HUES64 (cell line): ENCODE results near the gene TMEM59L.
A peak's percentile ranks its signal among the peaks of the same experiment; 100 is the strongest.

Experiments
- H3K27ac ChIP-seq: 2 replicates; pipeline ENCODE4 v1.7.0; 2013; ENCODE audit warnings: low read depth, low read length, inconsistent platforms
- H3K27me3 ChIP-seq: 2 replicates; pipeline ENCODE4 v1.6.1; 2013; ENCODE audit warnings: mild to moderate bottlenecking, low read length; ENCODE audit not compliant: insufficient read depth
- H3K36me3 ChIP-seq: 2 replicates; pipeline ENCODE4 v1.6.1; 2013; ENCODE audit warnings: mild to moderate bottlenecking, low read length; ENCODE audit not compliant: insufficient read depth
- H3K4me1 ChIP-seq: 2 replicates; pipeline ENCODE4 v1.6.1; 2013; ENCODE audit warnings: mild to moderate bottlenecking, low read length, moderate library complexity; ENCODE audit not compliant: insufficient read depth
- H3K4me3 ChIP-seq: 2 replicates; pipeline ENCODE4 v1.5.1; 2013; ENCODE audit warnings: mild to moderate bottlenecking, low read length, moderate library complexity
- H3K9ac ChIP-seq: 2 replicates; pipeline ENCODE4 v1.6.1; 2013; ENCODE audit warnings: mild to moderate bottlenecking, low read depth, low read length
- H3K9me3 ChIP-seq: 2 replicates; pipeline ENCODE4 v1.6.1; 2013; ENCODE audit warnings: low read depth, low read length; ENCODE audit not compliant: insufficient read depth
- WGBS: fragments of 150-250, 120-280 bp; methylation state at CpG from one replicate; pipeline ENCODE4 v1.1.7; 2013; ENCODE audit warnings: missing lambda C conversion rate; 5-methylcytosine and 5-hydroxymethylcytosine counted together

Gene TMEM59L

DNA sequence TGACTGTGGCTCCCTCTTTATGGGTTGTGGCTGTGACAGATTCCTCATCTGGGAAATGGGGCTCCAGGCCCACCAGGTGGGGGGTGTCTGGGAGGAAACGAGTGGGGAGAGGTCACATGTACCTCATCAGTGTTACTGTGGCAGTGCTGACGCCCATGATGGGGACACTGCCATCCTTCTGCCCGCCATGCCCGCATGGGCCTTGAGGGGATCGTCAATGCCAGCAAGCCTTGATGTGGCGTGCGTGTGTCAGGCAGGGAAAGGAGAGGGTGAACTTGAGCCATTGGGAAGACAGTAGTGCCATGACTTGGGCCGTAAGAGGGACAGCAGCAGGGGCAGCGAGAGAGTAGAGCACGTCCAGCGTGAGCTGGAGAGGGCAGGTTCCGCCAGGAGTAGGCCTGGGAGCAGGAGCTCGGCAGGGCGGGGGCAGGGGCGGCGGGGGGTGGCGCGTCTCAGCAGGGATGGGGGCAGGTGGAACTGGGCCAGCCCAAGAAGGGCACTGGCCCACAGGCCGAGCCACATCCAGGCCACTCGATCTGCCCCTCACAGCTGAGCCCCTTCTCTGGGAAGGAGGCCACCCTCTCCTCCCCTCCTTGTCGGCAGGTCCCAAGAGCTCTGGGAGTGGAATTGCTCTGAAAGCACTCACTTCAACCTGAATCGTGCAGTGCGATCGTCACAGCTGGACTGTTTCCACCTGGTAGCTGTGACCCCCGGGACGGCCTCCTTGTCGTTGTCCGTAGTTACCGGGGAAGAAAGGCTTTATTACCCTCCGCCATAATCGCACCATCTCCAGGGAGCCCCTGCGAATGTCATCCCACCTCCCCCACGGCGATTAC is 34.1 kb downstream of the TMEM59L start:
- H3K9me3 ChIP-seq = no peaks in the 10 kb centered on the region
- H3K36me3 ChIP-seq = no peaks in the 10 kb centered on the region
- WGBS = 80% methylated on average over 34 of the region's 34 CpGs
- H3K4me3 ChIP-seq = no peak overlapping the region
- H3K9ac ChIP-seq = no peak overlapping the region
- H3K27ac ChIP-seq = no peak overlapping the region
- H3K4me1 ChIP-seq = peaks cover 17% of the 10 kb centered on the region
- no peaks in the 10 kb centered on the region for H3K27me3 ChIP-seq

DNA sequence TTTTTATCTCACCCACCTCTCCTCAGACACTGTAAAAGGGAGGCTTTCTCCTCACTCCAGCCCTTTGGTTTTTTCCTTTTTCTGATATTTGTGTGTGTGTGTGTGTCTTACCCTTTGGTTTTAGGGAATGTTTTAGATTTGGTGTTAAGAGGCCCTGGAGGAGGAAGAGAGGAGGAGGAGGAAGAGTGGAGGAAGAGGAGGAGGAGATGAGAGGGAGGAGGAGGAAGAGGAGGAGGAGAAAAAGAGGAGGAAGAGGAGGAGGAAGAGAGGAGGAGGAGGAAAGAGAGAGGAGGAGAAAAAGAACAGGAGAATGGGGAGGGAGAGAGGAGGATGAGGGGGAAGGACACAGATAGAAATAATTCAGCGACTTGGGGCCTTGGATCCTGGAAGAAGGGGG is 34.7 kb downstream of the TMEM59L start:
- H3K36me3 ChIP-seq = no peaks in the 10 kb centered on the region
- no peaks in the 10 kb centered on the region for H3K9me3 ChIP-seq
- no peak overlapping the region for H3K4me3 ChIP-seq
- no peak overlapping the region for H3K27ac ChIP-seq
- H3K4me1 ChIP-seq = peaks cover 17% of the 10 kb centered on the region
- 95% methylated on average over 1 of the region's 1 CpG for WGBS
- H3K9ac ChIP-seq = no peak overlapping the region
- no peaks in the 10 kb centered on the region for H3K27me3 ChIP-seq

DNA sequence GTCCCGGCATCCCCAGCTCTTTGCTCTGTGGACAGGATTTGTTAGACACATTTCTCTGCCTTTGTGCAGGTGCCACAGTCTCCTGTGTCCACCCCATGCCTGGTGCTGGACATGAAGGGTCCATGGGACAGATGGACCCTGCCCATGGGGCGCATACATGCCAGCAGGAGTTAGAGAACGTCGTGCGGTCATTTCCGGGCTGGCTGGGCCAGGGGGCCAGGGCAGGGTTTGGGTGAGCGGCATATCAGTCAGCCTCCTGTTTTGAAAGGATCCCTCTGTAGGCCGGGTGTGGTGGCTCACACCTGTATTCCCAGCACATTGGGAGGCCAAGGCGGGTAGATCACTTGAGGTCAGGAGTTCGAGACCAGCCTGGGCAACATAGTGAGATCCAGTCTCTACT is 35.1 kb downstream of the TMEM59L start:
- no peaks in the 10 kb centered on the region for H3K36me3 ChIP-seq
- H3K9ac ChIP-seq = no peak overlapping the region
- no peak overlapping the region for H3K27ac ChIP-seq
- no peak overlapping the region for H3K4me3 ChIP-seq
- H3K4me1 ChIP-seq = peaks cover 17% of the 10 kb centered on the region
- no peaks in the 10 kb centered on the region for H3K27me3 ChIP-seq
- 95% methylated on average over 10 of the region's 10 CpGs for WGBS
- no peaks in the 10 kb centered on the region for H3K9me3 ChIP-seq

DNA sequence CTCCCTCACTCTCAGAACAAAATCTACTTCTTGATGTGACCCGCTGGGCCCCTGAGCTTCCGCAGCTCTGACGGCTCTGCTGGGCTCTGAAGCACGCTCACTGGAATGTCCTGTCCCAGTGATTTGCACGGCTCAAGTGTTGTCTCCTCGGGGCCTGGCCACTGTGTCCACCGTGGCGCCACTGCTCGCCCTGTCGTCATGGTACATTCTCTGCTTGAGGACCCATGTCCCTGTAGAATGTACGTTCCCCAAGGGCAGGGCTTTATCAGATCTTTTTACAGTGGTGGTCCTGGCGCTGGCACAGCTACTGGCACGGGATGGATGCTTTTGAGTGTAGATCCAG is 36.3 kb downstream of the TMEM59L start:
- no peak overlapping the region for H3K27ac ChIP-seq
- no peaks in the 10 kb centered on the region for H3K27me3 ChIP-seq

DNA sequence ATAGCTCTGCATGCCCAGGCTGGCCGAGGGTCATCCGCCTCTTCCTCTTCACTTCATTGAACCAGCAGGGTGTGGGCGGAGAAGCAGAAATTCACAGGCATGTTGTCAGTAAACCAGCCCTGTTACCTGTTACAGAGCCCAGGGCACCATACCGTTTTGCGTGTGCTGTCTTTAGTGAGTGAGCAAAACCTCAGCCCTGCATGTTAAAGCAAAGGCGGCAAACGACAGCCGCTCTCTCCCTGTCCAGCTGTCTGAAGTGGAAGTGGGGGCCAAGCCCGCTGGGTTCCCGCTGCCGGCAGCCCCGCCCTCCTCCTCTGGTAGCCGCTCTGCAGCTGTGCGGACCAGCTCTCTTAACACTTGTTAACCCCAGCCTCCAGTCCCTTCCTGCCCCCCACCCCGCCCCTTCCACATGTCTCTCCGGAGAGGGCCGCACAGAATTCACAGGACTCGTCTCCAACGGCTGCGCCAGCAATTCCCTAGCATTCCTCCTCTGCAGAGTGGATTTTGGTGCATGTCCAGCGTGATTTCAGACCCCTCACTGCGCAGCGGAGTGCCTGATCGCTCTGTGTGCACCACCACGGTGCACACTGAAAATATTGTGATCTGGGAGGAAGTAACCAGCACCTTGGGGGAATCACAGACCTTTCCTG is 36.8 kb downstream of the TMEM59L start:
- Histone ChIP-seq H3K36me3 (no peaks in the 10 kb centered on the region), H3K27ac (peak overlapping the region; percentile 65; the same call in 1 of the 2 replicates), H3K27me3 (no peaks in the 10 kb centered on the region), H3K9me3 (no peaks in the 10 kb centered on the region), H3K4me1 (peaks cover 14% of the 10 kb centered on the region), H3K9ac (0 out of 2 replicates have a peak overlapping the region, but pooled peaks have one; percentile 53), H3K4me3 (no peak overlapping the region)
- 28% methylated on average over 25 of the region's 25 CpGs for WGBS

More for the DNA sequence above, 36.3 kb downstream of the TMEM59L start:
- 69% methylated on average over 13 of the region's 13 CpGs for WGBS
- H3K36me3 ChIP-seq = no peaks in the 10 kb centered on the region
- H3K9ac ChIP-seq = no peak overlapping the region
- no peaks in the 10 kb centered on the region for H3K9me3 ChIP-seq
- peaks cover 17% of the 10 kb centered on the region for H3K4me1 ChIP-seq
- H3K4me3 ChIP-seq = no peak overlapping the region

DNA sequence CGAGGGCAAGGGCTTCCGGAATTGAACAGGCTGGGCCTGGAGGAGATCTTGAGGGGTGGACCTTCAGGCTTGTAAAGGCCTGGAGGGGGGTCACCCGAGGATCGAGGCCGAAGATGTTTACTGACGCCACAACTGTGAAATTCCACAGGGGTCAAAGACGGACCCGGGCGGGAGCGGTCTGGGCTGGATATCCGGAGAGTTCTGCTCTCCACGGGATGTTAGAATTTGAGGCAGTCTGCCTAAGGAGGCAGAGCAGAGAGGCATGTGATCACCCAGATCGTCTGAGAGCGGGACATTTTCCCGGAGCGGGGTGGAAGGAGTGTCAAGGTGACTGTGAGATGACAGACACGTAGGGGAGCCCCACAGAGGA is 37.3 kb downstream of the TMEM59L start:
- H3K9me3 ChIP-seq = no peaks in the 10 kb centered on the region
- H3K36me3 ChIP-seq = no peaks in the 10 kb centered on the region
- H3K4me1 ChIP-seq = peaks cover 13% of the 10 kb centered on the region
- WGBS = 25% methylated on average over 17 of the region's 17 CpGs
- H3K27me3 ChIP-seq = no peaks in the 10 kb centered on the region
- H3K4me3 ChIP-seq = no peak overlapping the region
- peak overlapping the region; percentile 65; the same call in 1 of the 2 replicates for H3K27ac ChIP-seq
- 0 out of 2 replicates have a peak overlapping the region, but pooled peaks have one; percentile 53 for H3K9ac ChIP-seq

DNA sequence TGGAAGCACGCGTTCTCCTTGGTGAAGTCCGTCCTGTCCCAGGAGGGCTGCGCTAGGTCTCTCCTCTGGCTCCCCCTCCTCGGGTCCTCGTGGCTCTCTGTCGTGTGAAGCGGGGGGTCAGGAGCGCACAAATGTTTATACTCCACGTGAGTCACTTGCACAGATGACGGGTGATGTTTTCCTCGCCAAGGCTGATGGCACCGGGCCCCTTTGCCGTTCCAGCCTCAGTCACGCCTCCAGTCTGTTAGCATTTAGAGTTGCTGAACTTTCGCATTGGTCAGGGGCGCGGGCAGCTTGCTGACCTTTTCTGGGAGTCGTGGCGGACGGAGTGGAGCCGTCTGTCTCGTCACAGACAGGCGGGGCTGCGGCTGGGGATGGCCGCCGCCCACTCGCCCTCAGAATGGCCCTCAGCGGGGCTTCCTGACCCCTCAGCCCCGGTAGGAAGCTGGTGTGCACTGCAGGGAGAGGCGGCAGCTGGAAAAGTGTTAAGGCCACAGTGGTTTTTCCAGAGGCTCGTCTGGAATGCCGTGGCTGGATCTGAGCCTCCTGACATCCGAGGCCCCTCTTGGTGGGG is 37.9 kb downstream of the TMEM59L start:
- no peaks in the 10 kb centered on the region for H3K36me3 ChIP-seq
- no peaks in the 10 kb centered on the region for H3K9me3 ChIP-seq
- WGBS = 47% methylated on average over 34 of the region's 34 CpGs
- peaks cover 13% of the 10 kb centered on the region for H3K4me1 ChIP-seq
- H3K27ac ChIP-seq = no peak overlapping the region; the same call in 1 of the 2 replicates
- no peak overlapping the region for H3K4me3 ChIP-seq
- no peak overlapping the region for H3K9ac ChIP-seq
- no peaks in the 10 kb centered on the region for H3K27me3 ChIP-seq

DNA sequence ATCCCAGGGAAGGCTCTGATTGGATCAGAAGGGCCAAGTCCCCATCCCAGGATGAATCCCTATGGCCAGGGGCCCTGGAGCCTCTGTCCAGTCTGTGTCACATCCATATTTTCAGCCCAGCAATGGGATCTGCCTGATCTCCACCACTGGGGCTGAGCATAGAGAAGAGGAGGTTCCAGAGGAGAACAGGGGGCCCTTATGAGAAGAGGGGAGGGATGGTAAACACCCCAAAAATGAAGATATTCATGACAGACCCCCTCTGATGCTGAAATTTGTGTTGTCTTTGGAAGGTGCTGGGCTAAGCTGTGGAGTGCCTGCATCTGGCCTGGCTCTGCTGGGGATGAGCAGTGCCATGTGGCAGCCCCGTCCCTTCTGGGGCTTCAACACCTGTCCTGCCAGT is 38.6 kb downstream of the TMEM59L start:
- no peak overlapping the region for H3K9ac ChIP-seq
- no peaks in the 10 kb centered on the region for H3K27me3 ChIP-seq
- H3K4me1 ChIP-seq = peaks cover 13% of the 10 kb centered on the region
- H3K4me3 ChIP-seq = no peak overlapping the region
- WGBS = 96% methylated on average over 1 of the region's 1 CpG
- H3K9me3 ChIP-seq = no peaks in the 10 kb centered on the region
- H3K36me3 ChIP-seq = no peaks in the 10 kb centered on the region
- no peak overlapping the region for H3K27ac ChIP-seq

DNA sequence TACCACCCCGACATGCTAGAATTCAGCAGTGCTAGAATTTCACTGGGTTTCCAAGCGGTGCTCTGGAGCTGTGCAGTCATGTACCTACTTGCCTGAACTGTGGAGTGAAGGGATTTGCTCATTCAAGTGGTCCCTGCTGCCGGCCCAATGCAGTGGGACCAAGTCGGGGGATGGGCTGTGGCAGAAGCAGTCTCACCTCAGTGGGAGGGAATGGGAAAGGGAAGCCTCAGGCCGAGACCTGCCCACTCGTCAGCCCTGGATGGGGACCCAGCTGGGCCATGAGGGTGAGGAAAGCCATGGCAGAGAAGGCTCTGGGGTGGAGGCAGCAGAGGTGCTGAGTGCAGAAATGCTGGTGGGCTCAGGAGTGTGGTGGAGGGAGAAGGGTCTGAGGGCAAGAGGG is 39.1 kb downstream of the TMEM59L start:
- Histone ChIP-seq H3K4me1 (peaks cover 13% of the 10 kb centered on the region), H3K36me3 (no peaks in the 10 kb centered on the region), H3K4me3 (no peak overlapping the region), H3K27ac (no peak overlapping the region), H3K9ac (no peak overlapping the region), H3K27me3 (no peaks in the 10 kb centered on the region), H3K9me3 (no peaks in the 10 kb centered on the region)
- 71% methylated on average over 6 of the region's 6 CpGs for WGBS

DNA sequence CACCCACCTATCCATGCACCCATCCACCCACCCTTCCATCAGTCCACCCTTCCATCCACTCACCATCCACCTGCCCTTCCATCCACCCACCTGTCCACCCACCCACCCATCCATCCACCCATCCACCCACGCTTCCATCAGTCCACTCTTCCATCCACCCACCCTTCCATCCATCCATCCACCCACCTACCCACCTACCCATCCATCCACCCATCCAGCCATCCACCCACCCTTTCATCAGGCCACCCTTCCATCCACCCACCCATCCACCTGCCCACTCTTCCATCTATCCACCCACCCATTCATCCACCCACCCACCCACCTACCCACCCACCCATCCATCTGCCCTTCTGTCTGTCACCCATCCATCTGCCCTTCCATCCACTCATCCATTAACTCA is 41.2 kb downstream of the TMEM59L start:
- Histone ChIP-seq H3K9ac (no peak overlapping the region), H3K27me3 (peaks cover 4% of the 10 kb centered on the region; the same call in 1 of the 2 replicates), H3K4me3 (no peak overlapping the region), H3K9me3 (no peaks in the 10 kb centered on the region), H3K36me3 (no peaks in the 10 kb centered on the region), H3K4me1 (peaks cover 21% of the 10 kb centered on the region), H3K27ac (no peak overlapping the region)
- 87% methylated on average over 1 of the region's 1 CpG for WGBS

DNA sequence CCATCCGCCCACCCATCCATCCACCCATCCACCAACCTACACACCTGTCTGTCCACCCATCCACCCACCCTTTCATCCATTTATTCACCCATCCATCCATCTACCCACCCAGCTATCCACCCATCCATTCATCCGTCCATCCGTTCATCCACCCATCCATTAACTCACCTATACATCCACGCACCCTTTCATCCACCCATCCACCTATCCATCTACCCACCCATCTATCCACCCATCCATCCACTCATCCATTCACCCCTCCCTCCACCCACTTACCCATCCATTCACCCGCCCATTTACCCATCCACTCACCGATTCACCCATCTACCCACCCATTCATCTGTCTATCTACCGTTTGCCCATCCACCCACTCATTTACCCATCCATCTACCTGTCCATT is 41.8 kb downstream of the TMEM59L start:
- H3K27ac ChIP-seq = no peak overlapping the region
- H3K36me3 ChIP-seq = no peaks in the 10 kb centered on the region
- 93% methylated on average over 7 of the region's 7 CpGs for WGBS
- peaks cover 4% of the 10 kb centered on the region; the same call in 1 of the 2 replicates for H3K27me3 ChIP-seq
- no peak overlapping the region for H3K9ac ChIP-seq
- H3K4me1 ChIP-seq = peaks cover 15% of the 10 kb centered on the region
- no peaks in the 10 kb centered on the region for H3K9me3 ChIP-seq
- H3K4me3 ChIP-seq = no peak overlapping the region
